HEK293T (cell line): ENCODE data around the gene BMAL1.

ENCODE experiments used
- CTCF ChIA-PET: fragments of 350-600 bp; formaldehyde crosslinking; extraction: SDS; loops from one replicate; lab custom pipeline; 2021; ENCODE audit warnings: antibody characterized with exemption, inconsistent platforms; lab: Yijun Ruan, JAX
- POLR2A ChIA-PET: fragments of 350-600 bp; formaldehyde crosslinking; extraction: SDS; loops from one replicate; lab custom pipeline; 2020; ENCODE audit warnings: antibody characterized with exemption, inconsistent platforms; lab: Yijun Ruan, JAX
- DNase-seq: peaks from one replicate; pipeline ENCODE4 v3.0.0; 2012; ENCODE audit warnings: mixed read lengths; ENCODE audit errors: extremely low spot score
- ARNT ChIP-seq: fragments of 450-650 bp; IDR thresholded peaks from 2 replicates; pipeline ENCODE4 v1.6.1; 2017; ENCODE audit warnings: mild to moderate bottlenecking
- BHLHE40 ChIP-seq: fragments of 450-650 bp; IDR thresholded peaks from 2 replicates; pipeline ENCODE4 v1.6.1; 2016; ENCODE audit warnings: mild to moderate bottlenecking, moderate library complexity, borderline replicate concordance
- CTBP1 ChIP-seq: fragments of 450-650 bp; IDR thresholded peaks from 2 replicates; pipeline ENCODE4 v1.6.1; 2016; ENCODE audit warnings: borderline replicate concordance
- ELF4 ChIP-seq: fragments of 450-650 bp; IDR thresholded peaks from 2 replicates; pipeline ENCODE4 v1.6.1; 2017; ENCODE audit warnings: antibody characterized with exemption
- FOXA1 ChIP-seq: fragments of 450-650 bp; IDR thresholded peaks from 2 replicates; pipeline ENCODE4 v1.6.1; 2016; ENCODE audit warnings: mild to moderate bottlenecking
- FOXK2 ChIP-seq: fragments of 450-650 bp; IDR thresholded peaks from 2 replicates; pipeline ENCODE4 v1.6.1; 2016; ENCODE audit warnings: mild to moderate bottlenecking
- FOXM1 ChIP-seq: fragments of 450-650 bp; IDR thresholded peaks from 2 replicates; pipeline ENCODE4 v1.6.1; 2017; ENCODE audit warnings: mild to moderate bottlenecking, borderline replicate concordance
- HDGF ChIP-seq: fragments of 450-650 bp; IDR thresholded peaks from 2 replicates; pipeline ENCODE4 v1.6.1; 2017; ENCODE audit warnings: antibody characterized with exemption, borderline replicate concordance
- L3MBTL2 ChIP-seq: fragments of 450-650 bp; conservative IDR thresholded peaks from 2 replicates; pipeline ENCODE4 v1.6.1; 2016; ENCODE audit warnings: mild to moderate bottlenecking
- LEF1 ChIP-seq: fragments of 450-650 bp; IDR thresholded peaks from 2 replicates; pipeline ENCODE4 v1.6.1; 2017; ENCODE audit warnings: mild to moderate bottlenecking, borderline replicate concordance
- NFRKB ChIP-seq: fragments of 450-650 bp; IDR thresholded peaks from 2 replicates; pipeline ENCODE4 v1.6.1; 2016; ENCODE audit warnings: mild to moderate bottlenecking, moderate library complexity
- PKNOX1 ChIP-seq: fragments of 450-650 bp; IDR thresholded peaks from 2 replicates; pipeline ENCODE4 v1.6.1; 2016
- SP1 ChIP-seq: fragments of 450-650 bp; IDR thresholded peaks from 2 replicates; pipeline ENCODE4 v1.6.1; 2017
- SUZ12 ChIP-seq: fragments of 450-650 bp; IDR thresholded peaks from 2 replicates; pipeline ENCODE4 v1.6.1; 2016; ENCODE audit warnings: mild to moderate bottlenecking
- TARDBP ChIP-seq: fragments of 450-650 bp; IDR thresholded peaks from 2 replicates; pipeline ENCODE4 v1.6.1; 2016
- ZNF384 ChIP-seq: fragments of 450-650 bp; IDR thresholded peaks from 2 replicates; pipeline ENCODE4 v1.6.1; 2016

Gene BMAL1

GRCh38 chr11:13352711-13353110 lies 75.1 kb downstream of the BMAL1 start:
- DNase-seq = no peak
- CTCF ChIA-PET = interaction anchor here (1.1 to 1.2 kb wide), 2 partner anchors 19 to 143 kb away, joined by 4 read pairs; no protein-coding TSS in a partner anchor
- TF ChIP-seq ZNF384 = no peak
- TF ChIP-seq FOXM1 = no peak
- TF ChIP-seq L3MBTL2 = no peak
- TF ChIP-seq FOXK2 = no peak
- no peak for TF ChIP-seq TARDBP
- no peak for TF ChIP-seq LEF1
- no peak for TF ChIP-seq HDGF
- TF ChIP-seq BHLHE40 = no peak
- no peak for TF ChIP-seq ARNT
- no peak for TF ChIP-seq NFRKB
- TF ChIP-seq SUZ12 = no peak
- POLR2A ChIA-PET = no interaction called here

GRCh38 chr11:13354335-13354734 lies 76.7 kb downstream of the BMAL1 start:
- ChIA-PET POLR2A (no interaction called here), CTCF (interaction anchor here (0.6 to 0.8 kb wide), 4 partner anchors 19 to 1186 kb away, joined by 3 to 5 read pairs (median 4); no protein-coding TSS in a partner anchor)
- no peak for TF ChIP-seq FOXA1
- TF ChIP-seq ELF4 = no peak
- no peak for TF ChIP-seq LEF1
- no peak for TF ChIP-seq SUZ12
- no peak for TF ChIP-seq PKNOX1
- TF ChIP-seq FOXM1 = no peak
- no peak for TF ChIP-seq NFRKB
- no peak for TF ChIP-seq SP1
- no peak for TF ChIP-seq CTBP1
- no peak for TF ChIP-seq HDGF
- no peak for TF ChIP-seq L3MBTL2
- no peak for TF ChIP-seq ARNT
- TF ChIP-seq ZNF384 = no peak
- TF ChIP-seq BHLHE40 = no peak
- no peak for TF ChIP-seq FOXK2
- TF ChIP-seq TARDBP = no peak
- DNase-seq = peak; percentile 41

GRCh38 chr11:13355191-13355590 lies 77.6 kb downstream of the BMAL1 start:
- no peak for TF ChIP-seq FOXK2
- TF ChIP-seq PKNOX1 = no peak
- TF ChIP-seq ZNF384 = no peak
- no peak for TF ChIP-seq HDGF
- no peak for TF ChIP-seq NFRKB
- no peak for TF ChIP-seq LEF1
- no peak for TF ChIP-seq CTBP1
- no peak for TF ChIP-seq L3MBTL2
- no peak for TF ChIP-seq FOXM1
- no peak for TF ChIP-seq ARNT
- no peak for TF ChIP-seq TARDBP
- no peak for TF ChIP-seq SUZ12
- TF ChIP-seq FOXA1 = no peak
- TF ChIP-seq BHLHE40 = no peak
- TF ChIP-seq SP1 = no peak
- TF ChIP-seq ELF4 = no peak
- POLR2A ChIA-PET = no interaction called here
- CTCF ChIA-PET = no interaction called here
- no peak for DNase-seq

- TF ChIP-seq ELF4 = no peak
- no peak for TF ChIP-seq SUZ12
- TF ChIP-seq FOXM1 = no peak
- no peak for TF ChIP-seq ZNF384
- TF ChIP-seq SP1 = no peak
- no peak for TF ChIP-seq L3MBTL2
- TF ChIP-seq TARDBP = no peak
- no peak for TF ChIP-seq ARNT
- TF ChIP-seq CTBP1 = no peak
- no peak for TF ChIP-seq LEF1
- no peak for TF ChIP-seq PKNOX1
- TF ChIP-seq FOXK2 = no peak
- no peak for TF ChIP-seq FOXA1
- TF ChIP-seq BHLHE40 = no peak
- TF ChIP-seq NFRKB = no peak
- TF ChIP-seq HDGF = no peak
- no peak for DNase-seq
- CTCF ChIA-PET = no interaction called here
- POLR2A ChIA-PET = no interaction called here
These were observed 79.6 kb downstream of the BMAL1 start for GRCh38 chr11:13357232-13357631.

GRCh38 chr11:13358596-13359270 lies 81.1 kb downstream of the BMAL1 start:
- DNase-seq = no peak
- TF ChIP-seq ELF4 (no peak), BHLHE40 (no peak), PKNOX1 (no peak), CTBP1 (no peak), TARDBP (no peak), LEF1 (no peak), FOXM1 (no peak), SP1 (no peak), SUZ12 (no peak), FOXK2 (no peak), ZNF384 (no peak), L3MBTL2 (no peak), HDGF (no peak), ARNT (no peak), NFRKB (no peak), FOXA1 (no peak)
- CTCF ChIA-PET = no interaction called here
- POLR2A ChIA-PET = no interaction called here
